Gastroesophageal sphincter (tissue), 3 donors: Measurements from ENCODE around the gene RAB7A.

Experiments
- CTCF ChIP-seq, 4 experiments: fragments of 200-600 bp in 2 of 4; fragments of 450-650 bp in 2 of 4; sonication (generic) in 1 of 4; IDR thresholded peaks; one replicate each; pipeline ENCODE4 v1.5.1; 2017 to 2019; ENCODE audit warnings: antibody characterized with exemption in 4 of 4, mild to moderate bottlenecking in 2 of 4, moderate library complexity in 2 of 4
- EP300 ChIP-seq: sonication (generic); formaldehyde crosslinking; IDR thresholded peaks from one replicate; pipeline ENCODE4 v1.6.1; 2017; ENCODE audit warnings: antibody characterized with exemption, mild to moderate bottlenecking
- POLR2A ChIP-seq, 2 donors: fragments of 450-650 bp; IDR thresholded peaks; one replicate each; pipeline ENCODE4 v1.6.1; 2017; ENCODE audit warnings: antibody characterized with exemption in 2 of 2, mild to moderate bottlenecking in 2 of 2, moderate library complexity in 1 of 2
- POLR2AphosphoS5 ChIP-seq: sonication (generic); formaldehyde crosslinking; IDR thresholded peaks from one replicate; pipeline ENCODE4 v1.6.1; 2017; ENCODE audit warnings: antibody characterized with exemption

DNA sequence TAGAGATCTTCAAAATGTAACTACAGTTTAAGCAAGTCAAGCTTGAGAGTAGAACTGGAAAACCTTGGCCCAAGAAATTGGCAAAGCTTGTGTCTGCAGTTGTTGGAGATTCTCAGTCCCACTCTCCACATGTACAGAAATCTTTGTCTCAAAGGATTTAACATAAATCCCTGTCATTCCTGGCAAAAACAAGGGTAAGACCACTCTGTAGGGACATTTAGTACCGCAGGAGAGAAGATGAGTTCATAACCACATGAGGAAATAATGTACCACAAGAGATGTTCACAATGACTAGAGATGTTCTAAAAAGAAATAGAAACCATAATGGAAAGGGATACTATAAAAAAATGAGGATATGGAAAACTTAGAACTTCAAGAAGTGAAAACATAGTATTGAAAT lies 73.7 kb downstream of the RAB7A start:
- TF ChIP-seq POLR2AphosphoS5 (no peak), CTCF (IDR thresholded peaks at IDR 0.05) (no peak), POLR2A (IDR thresholded peaks at IDR 0.05) (no peak), EP300 (no peak)
